GM12878 (cell line): ENCODE data around the gene AP5Z1. TPM values are rescaled to one million over a fixed set of nuclear protein-coding genes. Genes with fewer than 3 reads are reported as not detected.

Source experiments
- ATAC-seq: fragments of 200-7000 bp; cut with Tn5 transposase; 3 replicates; pipeline ENCODE4 v1.9.1; 2020; ENCODE audit warnings: mild to moderate bottlenecking, moderate library complexity
- BruUV-seq: library from RNA; stranded (reverse); fragments of 400-500 nt; replicated peaks from 2 replicates; lab custom pipeline; 2021; lab: Mats Ljungman, UMichigan
- CTCF ChIA-PET: fragments of 300-600 bp; sonication (Branson Sonifier 250); formaldehyde crosslinking; extraction: SDS; loops from one replicate; lab custom pipeline; 2021; ENCODE audit warnings: inconsistent platforms; lab: Yijun Ruan, JAX
- POLR2A ChIA-PET: fragments of 350-600 bp; formaldehyde crosslinking; extraction: SDS; loops from one replicate; lab custom pipeline; 2021; ENCODE audit warnings: inconsistent platforms; lab: Charles Lee
- RAD21 ChIA-PET: fragments of 300-600 bp; sonication (Branson Sonifier 250); formaldehyde crosslinking; loops from one replicate; lab custom pipeline; 2023; ENCODE audit warnings: antibody characterized with exemption; ENCODE audit not compliant: unreplicated experiment; lab: Charles Lee
- SMC1A ChIA-PET: fragments of 300-600 bp; sonication (Branson Sonifier 250); formaldehyde crosslinking; loops from one replicate; lab custom pipeline; 2023; ENCODE audit not compliant: unreplicated experiment, uncharacterized antibody; lab: Charles Lee
- DNase-seq: peaks from one replicate; pipeline ENCODE4 v3.0.0-alpha.2; 2011; ENCODE audit warnings: low read depth, low spot score
- FAIRE-seq: peaks from 3 replicates; lab custom pipeline; 2011; peaks lifted over from hg19 to GRCh38; lab: Jason Lieb, UNC
- H2AFZ ChIP-seq: 2 replicates; pipeline ENCODE4 v1.6.0; 2011; ENCODE audit warnings: low read depth, low read length, control low read depth; ENCODE audit not compliant: control insufficient read depth
- H3K27ac ChIP-seq: 2 replicates; pipeline ENCODE4 v1.5.1; 2011; ENCODE audit warnings: control low read depth; ENCODE audit not compliant: control insufficient read depth, insufficient read depth
- H3K27me3 ChIP-seq, 2 experiments: replicated peaks in 1 of 2; 2 replicates each; pipeline versions ENCODE4 v1.6.0 to v1.6.1; 2011; ENCODE audit warnings: low read length in 1 of 2; ENCODE audit not compliant: control insufficient read depth in 2 of 2, insufficient read depth in 2 of 2
- H3K36me3 ChIP-seq, 2 experiments: 2 replicates each; pipeline ENCODE4 v1.5.1; 2011; ENCODE audit warnings: low read length in 1 of 2; ENCODE audit not compliant: control insufficient read depth in 2 of 2, insufficient read depth in 2 of 2
- H3K4me1 ChIP-seq: 2 replicates; pipeline ENCODE4 v1.6.1; 2011; ENCODE audit warnings: mild to moderate bottlenecking, low read length, moderate library complexity, mixed read lengths; ENCODE audit not compliant: control insufficient read depth, insufficient read depth
- H3K4me2 ChIP-seq: 2 replicates; pipeline ENCODE4 v1.6.0; 2011; ENCODE audit warnings: control low read depth; ENCODE audit not compliant: control insufficient read depth, insufficient read depth
- H3K4me3 ChIP-seq: fragments of 200-600 bp; sonication (generic); 2 replicates; pipeline ENCODE4 v1.5.1; 2016
- H3K79me2 ChIP-seq: 2 replicates; pipeline ENCODE4 v1.6.0; 2011; ENCODE audit warnings: low read length; ENCODE audit not compliant: control insufficient read depth, insufficient read depth
- H3K9ac ChIP-seq: 2 replicates; pipeline ENCODE4 v1.8.0; 2011; ENCODE audit warnings: low read length, control low read depth, mixed read lengths; ENCODE audit not compliant: control insufficient read depth, insufficient read depth
- H3K9me3 ChIP-seq: replicated peaks from 3 replicates; pipeline ENCODE4 v1.5.1; 2011; ENCODE audit warnings: mild to moderate bottlenecking, low read length; ENCODE audit not compliant: control insufficient read depth, insufficient read depth
- H4K20me1 ChIP-seq: 2 replicates; pipeline ENCODE4 v1.6.0; 2011; ENCODE audit not compliant: control insufficient read depth, insufficient read depth
- BACH1 ChIP-seq: fragments of 450-650 bp; IDR thresholded peaks from 2 replicates; pipeline ENCODE4 v1.6.1; 2017; ENCODE audit warnings: mild to moderate bottlenecking, borderline replicate concordance
- BRCA1 ChIP-seq: IDR thresholded peaks from 2 replicates; pipeline ENCODE4 v1.6.1; 2011; ENCODE audit warnings: low read depth, low read length, improper control_type of control experiment
- CREB1 ChIP-seq: IDR thresholded peaks from 2 replicates; pipeline ENCODE4 v1.6.1; 2012; ENCODE audit warnings: low read depth, mild to moderate bottlenecking, inconsistent platforms
- EP300 ChIP-seq, 2 experiments: fragments of 150-350 bp in 1 of 2; IDR thresholded peaks; 2 replicates each; pipeline ENCODE4 v1.6.1; 2011 to 2012; ENCODE audit warnings: low read depth in 2 of 2, low read length in 2 of 2, borderline replicate concordance in 1 of 2, improper control_type of control experiment in 1 of 2, inconsistent platforms in 1 of 2; ENCODE audit not compliant: control insufficient read depth in 1 of 2
- KLF5 ChIP-seq: fragments of 450-650 bp; IDR thresholded peaks from 2 replicates; pipeline ENCODE4 v1.6.1; 2014; ENCODE audit warnings: mild to moderate bottlenecking; ENCODE audit not compliant: partially characterized antibody
- NBN ChIP-seq: fragments of 450-650 bp; IDR thresholded peaks from 2 replicates; pipeline ENCODE4 v1.6.1; 2016
- NR2F1 ChIP-seq: fragments of 450-650 bp; conservative IDR thresholded peaks from 2 replicates; pipeline ENCODE4 v1.6.1; 2017; ENCODE audit warnings: mild to moderate bottlenecking
- PAX8 ChIP-seq: fragments of 450-650 bp; IDR thresholded peaks from 2 replicates; pipeline ENCODE4 v1.6.1; 2017; ENCODE audit warnings: mild to moderate bottlenecking, moderate library complexity
- RAD51 ChIP-seq: fragments of 450-650 bp; IDR thresholded peaks from 2 replicates; pipeline ENCODE4 v1.6.1; 2016; ENCODE audit warnings: moderate library complexity, mild to moderate bottlenecking, inconsistent platforms
- SPI1 ChIP-seq: IDR thresholded peaks from 2 replicates; pipeline ENCODE4 v1.6.1; 2011; ENCODE audit warnings: low read depth, mild to moderate bottlenecking, low read length, moderate library complexity, borderline replicate concordance; ENCODE audit not compliant: insufficient read depth
- SUPT20H ChIP-seq: IDR thresholded peaks from 2 replicates; pipeline ENCODE4 v1.6.1; 2011; ENCODE audit warnings: low read depth, mild to moderate bottlenecking, low read length, moderate library complexity, borderline replicate concordance; ENCODE audit not compliant: control insufficient read depth
- SUZ12 ChIP-seq: fragments of 200-600 bp; sonication (generic); IDR thresholded peaks from one replicate; pipeline ENCODE4 v1.6.1; 2018; ENCODE audit warnings: antibody characterized with exemption, mild to moderate bottlenecking; ENCODE audit not compliant: unreplicated experiment
- TARDBP ChIP-seq: IDR thresholded peaks from 2 replicates; pipeline ENCODE4 v1.6.1; 2016; ENCODE audit warnings: borderline replicate concordance
- ZNF217 ChIP-seq: fragments of 450-650 bp; IDR thresholded peaks from 2 replicates; pipeline ENCODE4 v1.6.1; 2017; ENCODE audit warnings: antibody characterized with exemption, mild to moderate bottlenecking
- WGBS: methylation state at CpG from one replicate; pipeline ENCODE4 v1.1.6; 2016; ENCODE audit warnings: low lambda C conversion rate; ENCODE audit not compliant: insufficient replicate concordance, insufficient coverage; ENCODE audit errors: missing lambda C conversion rate; 5-methylcytosine and 5-hydroxymethylcytosine counted together
- in situ Hi-C: fragments of 300-500 bp; cut with MboI; formaldehyde crosslinking; loops from 9 replicates; pipeline ENCODE4 v1.14.3; 2018; ENCODE audit warnings: mixed read lengths
- intact Hi-C: fragments of 100-400 bp; cut with micrococcal nuclease; formaldehyde crosslinking; loops from one replicate; pipeline ENCODE4 v1.14.2; 2022; ENCODE audit not compliant: unreplicated experiment
- polyA plus RNA-seq, 11 experiments: library from polyadenylated mRNA; depleted of rRNA in 4 of 11; unstranded in 6 of 11; stranded (reverse) in 5 of 11; fragments of >200 nt; fragmentation: Nextera tagmentation in 4 of 11; fragmentation: Illumina TruSeq in 1 of 11; extraction: Ambion mirVana in 4 of 11; extraction: Trizol in 1 of 11; gene quantifications; 1 replicate in 1 of 11; 2 replicates in 10 of 11; pipeline versions ENCODE4 v1.2.1 to v1.2.3, GENCODE V29; 2011 to 2016; ENCODE audit warnings: inconsistent platforms in 2 of 11, missing spikeins in 2 of 11, low read depth in 1 of 11
- total RNA-seq, 4 experiments: library from RNA; depleted of rRNA in 3 of 4; stranded (reverse); fragments of >200 nt in 3 of 4; fragmentation: Illumina TruSeq in 1 of 4; extraction: Trizol in 1 of 4; gene quantifications; 2 replicates each; pipeline versions ENCODE4 v1.2.1 to v1.2.3, GENCODE V29; 2013 to 2021
- TF ChIP-seq, protein P1 (sequence below): IDR thresholded peaks from 2 replicates; pipeline ENCODE4 v1.6.1; 2011; ENCODE audit warnings: borderline replicate concordance, low read depth, mild to moderate bottlenecking, moderate library complexity, low read length; ENCODE audit not compliant: insufficient read depth, poor library complexity, severe bottlenecking

Gene AP5Z1
- total and polyA plus RNA-seq, 10 of the 15 experiments (the other 5 are each of a cell fraction or from before 2014, with no cell fraction given), result 0.37 to 43.4 (median 19.4) TPM

DNA sequence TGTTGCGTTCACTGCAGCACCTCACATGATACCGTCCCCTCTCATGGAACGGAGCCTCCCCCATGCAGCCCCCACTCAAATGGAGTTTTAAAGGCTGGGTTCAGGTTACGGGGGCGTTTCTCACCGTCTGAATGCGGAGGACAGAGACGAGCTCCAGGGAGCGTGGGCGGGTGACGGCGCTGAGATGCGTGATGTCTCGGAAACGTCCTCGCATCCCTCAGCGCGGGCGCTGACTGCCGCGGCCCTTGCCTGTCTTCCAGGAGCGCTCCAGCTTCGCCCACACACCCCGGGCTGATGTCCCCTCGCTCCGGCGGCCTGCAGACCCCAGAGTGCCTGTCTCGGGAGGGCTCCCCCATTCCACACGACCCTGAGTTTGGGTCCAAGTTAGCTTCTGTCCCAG is 16.6 kb upstream of the AP5Z1 start:
- no peaks in the 10 kb centered on the region for H4K20me1 ChIP-seq
- H3K4me1 ChIP-seq, result no peaks in the 10 kb centered on the region
- in situ Hi-C loops, result no loop called here
- no peak for ATAC-seq
- BruUV-seq, result no TSS peak
- POLR2A ChIA-PET, result no interaction called here
- SMC1A ChIA-PET, result no interaction called here
- H3K27ac ChIP-seq, result no peak overlapping the region
- TF ChIP-seq TARDBP (no peak), NR2F1 (no peak), EP300 (IDR thresholded peaks at IDR 0.05; ENCODE audit: borderline replicate concordance in 1 of 2, control insufficient read depth in 1 of 2, low read depth in 2 of 2, low read length in 2 of 2) (no peak), RAD51 (no peak), NBN (no peak), BRCA1 (no peak), SUPT20H (no peak), PAX8 (no peak), SPI1 (no peak), SUZ12 (no peak), ZNF217 (no peak), KLF5 (no peak), CREB1 (no peak), BACH1 (no peak)
- TF ChIP-seq, protein P1, sequence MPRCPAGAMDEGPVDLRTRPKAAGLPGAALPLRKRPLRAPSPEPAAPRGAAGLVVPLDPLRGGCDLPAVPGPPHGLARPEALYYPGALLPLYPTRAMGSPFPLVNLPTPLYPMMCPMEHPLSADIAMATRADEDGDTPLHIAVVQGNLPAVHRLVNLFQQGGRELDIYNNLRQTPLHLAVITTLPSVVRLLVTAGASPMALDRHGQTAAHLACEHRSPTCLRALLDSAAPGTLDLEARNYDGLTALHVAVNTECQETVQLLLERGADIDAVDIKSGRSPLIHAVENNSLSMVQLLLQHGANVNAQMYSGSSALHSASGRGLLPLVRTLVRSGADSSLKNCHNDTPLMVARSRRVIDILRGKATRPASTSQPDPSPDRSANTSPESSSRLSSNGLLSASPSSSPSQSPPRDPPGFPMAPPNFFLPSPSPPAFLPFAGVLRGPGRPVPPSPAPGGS, result no peak
- TF ChIP-seq, all 136 proteins: peak for 0
- Histone ChIP-seq H3K9ac (no peak overlapping the region), H3K4me3 (no peak overlapping the region), H3K27me3 (no peaks in the 10 kb centered on the region), H3K9me3 (no peaks in the 10 kb centered on the region), H3K4me2 (no peak overlapping the region), H3K36me3 (peaks cover 11 to 30% of the 10 kb centered on the region in 2 experiments; a peak in 3 of 4 replicates), H3K79me2 (no peaks in the 10 kb centered on the region), H2AFZ (no peak overlapping the region)
- intact Hi-C loops, result no loop called here
- RAD21 ChIA-PET, result no interaction called here
- no peak for DNase-seq
- no peak for FAIRE-seq
- 97% methylated on average over 24 of the region's 29 CpGs for WGBS
- CTCF ChIA-PET, result no interaction called here
